ENCODE results near the gene ARF4.
A peak's percentile ranks its signal among the peaks of the same experiment; 100 is the strongest.
"Not testable (repeated sequence)": the region's sequence is repeated elsewhere in the genome, so short reads cannot be mapped to it uniquely, and the experiment has no call there.

The ARF4 gene

DNA sequence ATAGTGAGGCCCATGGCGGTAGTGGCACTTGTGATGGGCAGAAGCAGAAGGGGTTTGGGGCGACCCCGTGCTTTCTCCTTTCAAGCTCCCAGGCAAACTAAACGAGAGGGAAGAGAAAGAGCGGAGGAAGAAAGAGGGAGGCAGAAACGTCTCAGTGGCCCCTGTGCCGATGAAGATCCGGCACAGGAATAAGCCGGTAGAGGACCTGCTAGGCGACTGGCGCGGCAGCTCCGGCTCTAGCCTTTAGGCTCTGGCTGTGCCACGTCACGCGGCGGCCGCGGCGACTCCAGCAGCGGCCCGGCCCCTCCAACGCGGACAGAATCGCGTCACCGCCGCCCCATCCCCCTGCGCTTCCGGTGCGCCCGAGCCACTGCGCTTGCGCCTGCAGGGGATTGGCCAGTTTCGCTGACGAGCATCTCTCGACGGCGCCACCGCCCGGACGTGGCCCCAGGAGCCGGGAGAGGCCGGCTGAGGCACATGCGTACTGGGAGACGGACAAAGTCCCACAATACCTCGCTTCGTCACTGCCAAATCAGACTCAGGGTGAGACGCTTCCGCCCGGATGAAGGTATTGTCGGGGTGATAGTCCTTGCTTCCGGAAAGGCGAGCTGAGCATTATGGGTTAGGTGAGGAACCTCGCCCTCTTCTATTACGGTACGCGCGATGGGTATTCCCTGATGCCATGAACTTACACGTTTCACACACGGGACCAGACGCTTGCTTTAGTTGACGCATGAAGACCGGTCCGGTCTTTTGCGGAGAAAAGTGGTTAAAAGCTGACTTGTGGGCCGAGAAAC is at the start of gene ARF4:
Gene ARF4, minus strand, starts transcription at position 218 of the 797 bp plus-strand sequence. Its CDS starts 204 bp downstream, at position 14.
- ChIA-PET CTCF (interaction anchor here (0.7 kb wide), 1 partner anchor 20 kb away, joined by 3 read pairs; no protein-coding TSS in a partner anchor), POLR2A (interaction anchor here (0.8 to 2.3 kb wide), 8 partner anchors 8 to 159 kb away, joined by 3 to 11 read pairs (median 3); partner anchors contain the start of genes DENND6A, PDE12 and SLMAP)
- peak; percentile 96 for DNase-seq (ENCODE audit: low read depth, low spot score)
- H3K4me3 ChIP-seq (ENCODE audit: low read depth, low read length) = peak within 1 kb of the TSS; percentile 75
- TF ChIP-seq, protein P1, sequence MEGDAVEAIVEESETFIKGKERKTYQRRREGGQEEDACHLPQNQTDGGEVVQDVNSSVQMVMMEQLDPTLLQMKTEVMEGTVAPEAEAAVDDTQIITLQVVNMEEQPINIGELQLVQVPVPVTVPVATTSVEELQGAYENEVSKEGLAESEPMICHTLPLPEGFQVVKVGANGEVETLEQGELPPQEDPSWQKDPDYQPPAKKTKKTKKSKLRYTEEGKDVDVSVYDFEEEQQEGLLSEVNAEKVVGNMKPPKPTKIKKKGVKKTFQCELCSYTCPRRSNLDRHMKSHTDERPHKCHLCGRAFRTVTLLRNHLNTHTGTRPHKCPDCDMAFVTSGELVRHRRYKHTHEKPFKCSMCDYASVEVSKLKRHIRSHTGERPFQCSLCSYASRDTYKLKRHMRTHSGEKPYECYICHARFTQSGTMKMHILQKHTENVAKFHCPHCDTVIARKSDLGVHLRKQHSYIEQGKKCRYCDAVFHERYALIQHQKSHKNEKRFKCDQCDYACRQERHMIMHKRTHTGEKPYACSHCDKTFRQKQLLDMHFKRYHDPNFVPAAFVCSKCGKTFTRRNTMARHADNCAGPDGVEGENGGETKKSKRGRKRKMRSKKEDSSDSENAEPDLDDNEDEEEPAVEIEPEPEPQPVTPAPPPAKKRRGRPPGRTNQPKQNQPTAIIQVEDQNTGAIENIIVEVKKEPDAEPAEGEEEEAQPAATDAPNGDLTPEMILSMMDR (IDR thresholded peaks at IDR 0.05; ENCODE audit: insufficient read depth, low read length, missing control alignments) = peak; percentile 43

DNA sequence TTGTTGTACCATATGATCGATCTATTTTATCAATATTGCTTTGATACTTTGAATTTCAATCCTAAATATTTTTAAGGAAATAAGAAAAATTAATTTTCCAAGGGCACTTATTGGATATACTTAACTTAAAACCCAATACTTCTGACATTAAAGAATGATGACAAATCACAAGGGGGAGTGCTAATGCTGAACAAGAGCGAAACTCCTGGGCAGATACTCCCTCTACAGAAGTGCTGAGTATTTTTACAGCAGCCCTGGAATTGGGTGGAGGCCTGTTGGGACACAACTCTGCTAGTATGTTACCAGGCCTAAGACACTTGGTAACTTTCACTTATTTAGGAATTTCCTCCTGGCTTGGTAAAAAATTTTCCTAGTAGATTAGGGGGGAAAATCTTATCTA is 49.6 kb upstream of the ARF4 start:
- TF ChIP-seq, protein P1 (IDR thresholded peaks at IDR 0.05; ENCODE audit: insufficient read depth, low read length, missing control alignments) = no peak
- DNase-seq (ENCODE audit: low read depth, low spot score) = no peak
- no peak overlapping the region for H3K4me3 ChIP-seq (ENCODE audit: low read depth, low read length)
- CTCF ChIA-PET = interaction anchor here (1.2 to 1.9 kb wide), 2 partner anchors 179 to 207 kb away, joined by 6 to 16 read pairs; no protein-coding TSS in a partner anchor
- POLR2A ChIA-PET = no interaction called here

DNA sequence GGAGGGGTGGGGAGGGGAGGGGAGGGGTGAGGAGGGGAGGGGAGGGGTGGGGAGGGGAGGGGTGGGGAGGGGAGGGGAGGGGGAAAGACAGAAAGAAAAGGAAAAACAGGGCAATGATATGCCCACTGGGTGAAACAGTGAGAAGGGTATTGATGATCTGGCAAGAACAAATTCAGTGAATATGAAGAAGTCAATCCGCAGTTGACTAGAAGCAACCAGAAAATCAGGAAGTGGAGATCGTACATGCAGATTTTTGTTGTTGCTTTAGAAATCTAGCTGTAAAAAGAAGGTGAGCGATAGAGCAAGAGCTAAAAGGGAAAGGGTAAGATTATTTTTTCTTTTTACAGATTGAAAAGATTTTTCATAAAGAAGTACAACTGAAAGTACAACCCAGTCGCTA is 47.6 kb upstream of the ARF4 start:
- ChIA-PET CTCF (interaction anchor here (1.4 kb wide), 1 partner anchor 208 kb away, joined by 5 read pairs; no protein-coding TSS in a partner anchor), POLR2A (no interaction called here)
- TF ChIP-seq, protein P1 (IDR thresholded peaks at IDR 0.05; ENCODE audit: insufficient read depth, low read length, missing control alignments) = no peak
- no peak overlapping the region for H3K4me3 ChIP-seq (ENCODE audit: low read depth, low read length)
- no peak for DNase-seq (ENCODE audit: low read depth, low spot score)

DNA sequence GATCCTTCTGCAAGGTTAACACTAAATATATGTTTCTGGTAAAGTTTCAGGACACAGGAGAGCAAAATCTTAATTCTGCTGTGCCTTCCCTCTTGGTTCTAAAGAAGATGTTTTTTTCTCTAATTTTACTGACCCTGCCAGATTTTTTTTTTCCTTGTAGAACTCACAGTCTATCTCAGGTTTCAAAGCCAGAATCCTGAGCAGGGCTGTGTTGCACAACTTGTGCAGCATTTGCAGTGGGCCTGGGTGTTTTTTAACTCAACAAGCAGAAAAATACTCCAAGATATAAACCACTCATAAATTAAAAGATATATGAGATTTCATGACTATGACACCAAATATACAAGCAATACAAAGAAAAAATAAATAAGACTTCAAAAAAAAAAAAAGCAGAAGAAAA is 40.2 kb upstream of the ARF4 start:
- CTCF ChIA-PET = interaction anchor here (1.8 kb wide), 1 partner anchor 15 kb away, joined by 4 read pairs; no protein-coding TSS in a partner anchor
- TF ChIP-seq, protein P1 (IDR thresholded peaks at IDR 0.05; ENCODE audit: insufficient read depth, low read length, missing control alignments) = no peak
- no peak overlapping the region for H3K4me3 ChIP-seq (ENCODE audit: low read depth, low read length)
- no peak for DNase-seq (ENCODE audit: low read depth, low spot score)
- POLR2A ChIA-PET = no interaction called here

DNA sequence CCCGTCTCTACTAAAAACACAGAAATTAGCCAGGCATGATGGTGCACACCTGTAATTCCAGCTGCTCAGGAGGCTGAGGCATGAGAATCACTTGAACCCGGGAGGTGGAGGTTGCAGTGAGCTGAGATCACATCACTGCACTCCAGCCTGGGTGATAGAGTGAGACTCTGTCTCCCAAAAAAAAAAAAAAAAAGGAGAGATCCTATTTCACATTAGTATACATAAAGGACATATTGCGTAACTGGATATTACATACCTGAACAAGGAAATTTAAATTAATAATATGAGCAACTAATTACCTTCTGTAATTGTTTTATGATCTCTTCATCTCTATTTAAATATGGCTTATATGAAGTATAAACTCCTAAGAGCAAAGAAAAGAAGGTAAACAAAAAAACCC is 37.1 kb upstream of the ARF4 start:
- DNase-seq (ENCODE audit: low read depth, low spot score); H3K4me3 ChIP-seq (ENCODE audit: low read depth, low read length); CTCF ChIA-PET; POLR2A ChIA-PET: not testable (repeated sequence)

DNA sequence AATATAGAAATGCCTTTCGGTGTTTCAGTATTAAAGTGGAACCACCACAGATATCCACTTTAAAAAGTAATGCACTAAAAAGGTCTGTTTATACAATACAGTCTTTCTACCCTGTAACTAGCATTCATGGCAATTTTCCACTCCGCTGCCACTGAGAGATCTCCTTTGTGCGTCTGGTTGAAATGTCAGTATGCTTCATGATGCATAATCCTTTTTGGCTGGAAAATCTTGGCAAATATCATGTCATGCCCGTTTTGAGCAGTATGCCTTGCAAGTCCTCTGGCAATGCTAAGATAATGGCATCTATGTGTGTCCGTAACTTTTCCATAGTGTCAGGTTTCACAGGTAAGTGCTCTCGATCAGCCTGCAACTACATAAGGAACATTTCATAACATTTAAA is 30.8 kb upstream of the ARF4 start:
- CTCF ChIA-PET = interaction anchor here (0.7 kb wide), 1 partner anchor 225 kb away, joined by 3 read pairs; no protein-coding TSS in a partner anchor
- no peak for DNase-seq (ENCODE audit: low read depth, low spot score)
- H3K4me3 ChIP-seq (ENCODE audit: low read depth, low read length) = no peak overlapping the region
- TF ChIP-seq, protein P1 (IDR thresholded peaks at IDR 0.05; ENCODE audit: insufficient read depth, low read length, missing control alignments) = no peak
- POLR2A ChIA-PET = no interaction called here
